ENCODE results near the gene NHERF1. TPM values are rescaled to one million over a fixed set of nuclear protein-coding genes. Genes with fewer than 3 reads are reported as not detected.

NHERF1 gene
- polyA plus RNA-seq, 1 donor = 395 TPM

DNA sequence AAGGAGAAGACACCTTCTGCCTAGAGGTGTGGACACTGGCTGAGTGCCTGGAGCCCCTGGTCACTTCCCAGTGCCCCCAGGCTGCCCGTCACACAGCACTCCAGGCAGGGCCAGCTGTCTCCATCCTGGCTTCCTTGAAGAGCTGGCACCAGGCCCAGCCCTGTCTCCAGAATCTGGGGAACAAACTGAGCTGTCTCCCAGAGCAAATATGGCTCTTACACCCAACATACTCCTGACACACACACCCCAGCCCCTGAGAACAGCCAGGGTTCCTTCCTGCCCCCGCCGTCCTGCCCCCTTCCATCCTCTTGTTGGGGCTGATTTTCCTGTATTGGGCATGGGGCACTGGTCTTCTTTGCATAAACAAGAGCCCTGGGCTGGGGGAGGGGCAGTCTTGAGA is 9.1 kb downstream of the NHERF1 start:
- WGBS (ENCODE audit: insufficient coverage, low lambda C conversion rate) = no CpG with 5 or more reads among the region's 3 CpGs
- no peak for DNase-seq
- Histone ChIP-seq H3K4me3 (ENCODE audit: low read length) (peak overlapping the region; percentile 2), H3K27me3 (ENCODE audit: control insufficient read depth, insufficient read depth, low read length) (no peaks in the 10 kb centered on the region), H3K4me1 (ENCODE audit: control insufficient read depth, insufficient read depth, low read length) (peaks cover 86% of the 10 kb centered on the region), H3K27ac (ENCODE audit: low read length) (peak overlapping the region; percentile 98), H3K36me3 (ENCODE audit: control insufficient read depth, insufficient read depth, low read length) (peaks cover 35% of the 10 kb centered on the region), H3K9me3 (ENCODE audit: control insufficient read depth, low read depth, low read length) (no peaks in the 10 kb centered on the region)

DNA sequence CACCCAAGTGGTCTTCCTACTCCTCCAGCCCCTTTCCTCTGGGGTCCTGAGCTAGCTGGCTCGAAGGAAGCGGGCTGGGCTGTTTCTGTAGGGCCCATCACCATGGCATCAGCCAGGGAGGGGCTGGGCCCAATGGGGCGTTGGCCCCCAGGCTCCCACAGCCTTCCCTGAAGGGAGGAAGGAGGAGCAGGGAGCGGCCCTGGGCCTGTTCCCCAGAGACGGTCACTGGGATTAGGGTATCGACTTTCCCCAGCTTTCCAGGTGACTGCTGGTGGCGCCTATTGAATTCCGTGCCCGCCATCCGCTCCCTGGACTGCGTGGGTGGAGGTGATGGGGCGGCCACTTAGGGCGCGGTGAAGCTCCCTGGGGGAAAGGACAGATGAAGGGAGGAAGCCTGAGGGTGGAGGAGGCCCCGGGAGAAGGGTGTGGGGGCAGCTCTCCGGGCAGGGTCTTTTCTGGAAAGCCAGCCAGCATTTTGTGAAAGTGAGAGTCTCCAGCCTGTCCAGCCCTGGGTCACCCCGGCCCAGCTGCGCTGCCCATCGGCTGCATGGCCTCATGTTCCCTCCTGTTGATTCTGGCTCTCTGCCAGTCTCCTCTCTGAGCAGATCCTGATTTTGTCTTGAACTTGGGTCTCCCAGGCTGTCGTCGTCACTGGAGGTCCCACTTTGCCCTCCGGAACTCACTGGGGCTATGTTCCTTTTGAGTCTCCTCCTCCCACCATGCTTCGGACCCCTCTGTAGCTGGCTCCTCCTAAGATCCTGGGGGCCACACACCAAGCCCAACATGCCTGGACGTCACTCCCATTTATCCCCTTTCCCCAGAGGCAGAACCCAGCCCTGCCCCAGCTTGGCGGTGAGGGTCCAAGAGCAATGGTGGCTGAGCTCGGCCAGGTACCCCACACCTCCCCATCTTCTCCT is 9.8 kb downstream of the NHERF1 start:
- Histone ChIP-seq H3K36me3 (ENCODE audit: control insufficient read depth, insufficient read depth, low read length) (peaks cover 28% of the 10 kb centered on the region), H3K27me3 (ENCODE audit: control insufficient read depth, insufficient read depth, low read length) (no peaks in the 10 kb centered on the region), H3K4me1 (ENCODE audit: control insufficient read depth, insufficient read depth, low read length) (peaks cover 85% of the 10 kb centered on the region), H3K4me3 (ENCODE audit: low read length) (peak overlapping the region; percentile 16), H3K27ac (ENCODE audit: low read length) (peak overlapping the region; percentile 98), H3K9me3 (ENCODE audit: control insufficient read depth, low read depth, low read length) (no peaks in the 10 kb centered on the region)
- DNase-seq = peak in 1 of 2 donors; percentile 71
- no CpG with 5 or more reads among the region's 26 CpGs for WGBS (ENCODE audit: insufficient coverage, low lambda C conversion rate)

DNA sequence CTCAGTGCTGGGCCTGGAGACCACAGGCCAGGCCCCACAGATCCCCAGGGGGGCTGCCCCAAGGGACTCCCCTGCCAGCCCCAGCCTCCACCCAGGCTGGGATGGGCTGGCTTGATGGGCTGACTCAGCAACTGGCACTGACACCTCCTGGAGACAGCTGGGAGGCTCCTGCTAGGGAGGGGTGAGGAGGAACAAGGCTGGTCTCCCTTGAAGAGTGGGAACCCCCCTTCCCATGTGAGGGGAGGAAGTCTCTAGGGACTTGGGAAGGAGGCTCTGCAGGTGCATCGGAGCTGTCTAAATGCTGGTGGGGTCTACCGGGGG is 10.4 kb downstream of the NHERF1 start:
- peak in 1 of 2 donors; percentile 69 for DNase-seq
- no peaks in the 10 kb centered on the region for H3K27me3 ChIP-seq (ENCODE audit: control insufficient read depth, insufficient read depth, low read length)
- H3K9me3 ChIP-seq (ENCODE audit: control insufficient read depth, low read depth, low read length) = no peaks in the 10 kb centered on the region
- peaks cover 85% of the 10 kb centered on the region for H3K4me1 ChIP-seq (ENCODE audit: control insufficient read depth, insufficient read depth, low read length)
- no CpG with 5 or more reads among the region's 2 CpGs for WGBS (ENCODE audit: insufficient coverage, low lambda C conversion rate)
- peak overlapping the region; percentile 98 for H3K27ac ChIP-seq (ENCODE audit: low read length)
- peak overlapping the region; percentile 16 for H3K4me3 ChIP-seq (ENCODE audit: low read length)
- peaks cover 28% of the 10 kb centered on the region for H3K36me3 ChIP-seq (ENCODE audit: control insufficient read depth, insufficient read depth, low read length)

DNA sequence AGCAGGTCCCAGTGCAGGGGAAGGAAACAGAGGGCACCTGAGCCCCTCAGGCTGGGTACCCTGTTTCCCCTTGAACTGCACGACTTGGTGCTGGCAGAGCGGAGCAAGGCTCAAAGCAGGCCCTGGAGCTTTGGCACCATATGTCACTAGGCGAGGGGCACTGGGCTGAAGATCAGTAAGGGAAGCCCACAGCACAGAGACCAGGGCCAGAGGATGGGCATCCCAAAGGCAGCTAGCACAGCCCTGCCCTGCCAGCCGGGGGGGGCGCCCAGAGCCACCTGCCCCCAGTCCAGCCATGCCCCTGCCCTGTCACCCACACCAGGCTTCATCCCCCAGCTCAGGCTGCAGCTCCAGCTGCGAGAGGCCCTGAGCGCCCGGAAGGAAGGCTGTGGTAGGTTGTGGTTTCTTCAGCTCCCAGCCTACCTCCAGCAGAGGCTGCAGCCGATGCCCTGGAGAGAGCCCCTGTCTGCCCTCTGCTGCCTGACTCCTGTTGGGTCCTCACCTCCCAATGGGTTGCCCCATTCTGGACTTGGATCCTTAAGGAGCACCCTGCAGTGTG is 10.9 kb downstream of the NHERF1 start:
- Histone ChIP-seq H3K27me3 (ENCODE audit: control insufficient read depth, insufficient read depth, low read length) (no peaks in the 10 kb centered on the region), H3K4me1 (ENCODE audit: control insufficient read depth, insufficient read depth, low read length) (peaks cover 84% of the 10 kb centered on the region), H3K9me3 (ENCODE audit: control insufficient read depth, low read depth, low read length) (no peaks in the 10 kb centered on the region), H3K4me3 (ENCODE audit: low read length) (no peak overlapping the region), H3K27ac (ENCODE audit: low read length) (peak overlapping the region; percentile 98), H3K36me3 (ENCODE audit: control insufficient read depth, insufficient read depth, low read length) (peaks cover 28% of the 10 kb centered on the region)
- WGBS (ENCODE audit: insufficient coverage, low lambda C conversion rate) = no CpG with 5 or more reads among the region's 9 CpGs
- peak in 1 of 2 donors; percentile 59 for DNase-seq

DNA sequence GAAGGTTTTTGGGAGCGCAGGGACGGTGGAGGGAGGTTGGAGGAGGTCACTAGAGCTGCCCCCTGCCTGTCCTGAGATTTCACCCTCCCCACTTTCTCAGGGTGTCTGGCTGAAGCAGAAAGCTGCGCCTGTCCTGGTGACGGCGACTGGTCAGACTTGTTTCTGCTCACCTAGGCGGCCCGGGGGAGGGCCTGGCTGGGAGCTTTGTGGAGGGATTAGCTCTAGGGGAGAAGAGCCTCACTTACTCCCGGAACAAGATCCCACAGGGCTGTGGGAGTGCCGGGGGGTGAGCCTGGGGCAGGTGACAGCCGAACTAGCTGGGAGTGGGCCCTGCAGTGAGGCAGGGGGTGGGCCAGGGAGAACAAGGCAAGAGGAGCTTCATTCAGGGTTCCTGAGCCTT is 11.5 kb downstream of the NHERF1 start:
- Histone ChIP-seq H3K9me3 (ENCODE audit: control insufficient read depth, low read depth, low read length) (no peaks in the 10 kb centered on the region), H3K27ac (ENCODE audit: low read length) (peak overlapping the region; percentile 98), H3K4me3 (ENCODE audit: low read length) (no peak overlapping the region), H3K4me1 (ENCODE audit: control insufficient read depth, insufficient read depth, low read length) (peaks cover 88% of the 10 kb centered on the region), H3K27me3 (ENCODE audit: control insufficient read depth, insufficient read depth, low read length) (no peaks in the 10 kb centered on the region), H3K36me3 (ENCODE audit: control insufficient read depth, insufficient read depth, low read length) (peaks cover 30% of the 10 kb centered on the region)
- peak in 1 of 2 donors; percentile 79 for DNase-seq
- no CpG with 5 or more reads among the region's 10 CpGs for WGBS (ENCODE audit: insufficient coverage, low lambda C conversion rate)

DNA sequence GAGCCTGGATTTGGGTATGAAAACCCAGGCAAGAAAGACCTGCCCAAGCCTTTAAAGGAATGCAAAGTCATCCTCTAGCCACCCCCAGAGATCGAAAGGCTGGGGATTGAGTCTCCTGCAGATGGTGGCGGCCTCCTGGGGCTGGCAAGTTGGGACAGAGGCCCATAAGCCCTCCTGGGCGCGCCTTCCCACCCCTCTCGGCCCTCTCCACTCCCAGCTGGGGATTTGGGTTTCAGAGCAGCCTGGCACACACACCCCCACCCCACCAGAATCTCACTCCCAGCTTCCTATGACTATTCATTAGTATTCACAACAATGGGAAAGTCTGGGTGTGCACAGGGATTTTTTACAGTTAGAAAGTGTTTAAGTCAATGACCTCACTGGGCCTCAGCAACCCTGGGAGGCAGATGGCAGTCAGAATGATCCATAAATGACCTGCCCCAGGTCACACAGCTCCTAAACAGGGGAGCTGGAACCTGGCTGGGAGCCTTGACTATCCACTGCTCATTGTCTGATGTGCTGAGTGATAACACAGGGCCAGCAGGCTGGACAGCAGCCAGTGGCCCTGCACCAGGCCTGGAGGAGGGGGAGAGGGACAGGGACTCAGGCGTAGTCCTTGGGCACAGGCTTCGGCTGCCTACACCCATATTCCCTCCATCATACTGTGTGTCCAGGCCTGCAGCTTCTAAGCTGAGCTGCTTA is 12.1 kb downstream of the NHERF1 start:
- WGBS (ENCODE audit: insufficient coverage, low lambda C conversion rate) = no CpG with 5 or more reads among the region's 7 CpGs
- H3K4me3 ChIP-seq (ENCODE audit: low read length) = no peak overlapping the region
- peaks cover 88% of the 10 kb centered on the region for H3K4me1 ChIP-seq (ENCODE audit: control insufficient read depth, insufficient read depth, low read length)
- H3K27me3 ChIP-seq (ENCODE audit: control insufficient read depth, insufficient read depth, low read length) = no peaks in the 10 kb centered on the region
- peaks cover 25% of the 10 kb centered on the region for H3K36me3 ChIP-seq (ENCODE audit: control insufficient read depth, insufficient read depth, low read length)
- peak overlapping the region; percentile 98 for H3K27ac ChIP-seq (ENCODE audit: low read length)
- no peak for DNase-seq
- H3K9me3 ChIP-seq (ENCODE audit: control insufficient read depth, low read depth, low read length) = no peaks in the 10 kb centered on the region

DNA sequence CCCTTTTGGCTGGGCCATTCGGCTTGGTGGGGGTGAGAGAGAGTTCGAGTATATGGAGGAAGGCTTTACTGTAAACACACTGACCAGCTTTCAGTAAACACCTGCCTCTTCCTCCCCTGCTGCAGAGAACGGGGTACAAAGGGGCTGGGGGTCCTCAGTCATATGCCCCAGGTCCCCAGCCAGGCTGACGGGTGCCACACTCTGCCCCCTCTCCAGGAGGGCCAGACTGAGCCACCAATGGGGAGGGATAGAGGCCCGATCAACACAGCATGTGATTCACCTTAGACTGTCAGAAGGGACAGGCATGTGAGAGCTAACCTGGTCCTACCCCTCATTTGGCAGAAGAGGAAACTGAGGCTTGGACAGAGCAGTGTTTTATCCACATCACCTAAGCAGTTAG is 13.0 kb downstream of the NHERF1 start:
- H3K4me1 ChIP-seq (ENCODE audit: control insufficient read depth, insufficient read depth, low read length) = peaks cover 94% of the 10 kb centered on the region
- H3K27ac ChIP-seq (ENCODE audit: low read length) = peak overlapping the region; percentile 98
- H3K27me3 ChIP-seq (ENCODE audit: control insufficient read depth, insufficient read depth, low read length) = no peaks in the 10 kb centered on the region
- H3K36me3 ChIP-seq (ENCODE audit: control insufficient read depth, insufficient read depth, low read length) = peaks cover 31% of the 10 kb centered on the region
- H3K9me3 ChIP-seq (ENCODE audit: control insufficient read depth, low read depth, low read length) = no peaks in the 10 kb centered on the region
- no peak for DNase-seq
- no peak overlapping the region for H3K4me3 ChIP-seq (ENCODE audit: low read length)
- no CpG with 5 or more reads among the region's 5 CpGs for WGBS (ENCODE audit: insufficient coverage, low lambda C conversion rate)

DNA sequence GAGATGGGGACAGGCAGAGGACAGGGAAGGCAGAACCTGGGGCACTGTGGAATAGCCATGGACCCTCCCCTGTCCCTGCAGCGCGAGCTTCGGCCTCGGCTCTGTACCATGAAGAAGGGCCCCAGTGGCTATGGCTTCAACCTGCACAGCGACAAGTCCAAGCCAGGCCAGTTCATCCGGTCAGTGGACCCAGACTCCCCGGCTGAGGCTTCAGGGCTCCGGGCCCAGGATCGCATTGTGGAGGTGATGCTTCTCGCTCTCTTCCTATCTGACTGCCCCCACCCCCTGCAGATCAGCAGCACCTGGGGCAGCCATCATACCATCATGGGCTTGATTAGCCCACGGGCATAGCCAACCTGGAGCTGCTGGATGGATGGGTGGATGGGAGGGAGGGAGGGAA is 13.5 kb downstream of the NHERF1 start:
- H3K9me3 ChIP-seq (ENCODE audit: control insufficient read depth, low read depth, low read length) = no peaks in the 10 kb centered on the region
- no CpG with 5 or more reads among the region's 11 CpGs for WGBS (ENCODE audit: insufficient coverage, low lambda C conversion rate)
- DNase-seq = no peak
- H3K27me3 ChIP-seq (ENCODE audit: control insufficient read depth, insufficient read depth, low read length) = no peaks in the 10 kb centered on the region
- peaks cover 94% of the 10 kb centered on the region for H3K4me1 ChIP-seq (ENCODE audit: control insufficient read depth, insufficient read depth, low read length)
- H3K4me3 ChIP-seq (ENCODE audit: low read length) = no peak overlapping the region
- H3K36me3 ChIP-seq (ENCODE audit: control insufficient read depth, insufficient read depth, low read length) = peaks cover 36% of the 10 kb centered on the region
- H3K27ac ChIP-seq (ENCODE audit: low read length) = peak overlapping the region; percentile 98

DNA sequence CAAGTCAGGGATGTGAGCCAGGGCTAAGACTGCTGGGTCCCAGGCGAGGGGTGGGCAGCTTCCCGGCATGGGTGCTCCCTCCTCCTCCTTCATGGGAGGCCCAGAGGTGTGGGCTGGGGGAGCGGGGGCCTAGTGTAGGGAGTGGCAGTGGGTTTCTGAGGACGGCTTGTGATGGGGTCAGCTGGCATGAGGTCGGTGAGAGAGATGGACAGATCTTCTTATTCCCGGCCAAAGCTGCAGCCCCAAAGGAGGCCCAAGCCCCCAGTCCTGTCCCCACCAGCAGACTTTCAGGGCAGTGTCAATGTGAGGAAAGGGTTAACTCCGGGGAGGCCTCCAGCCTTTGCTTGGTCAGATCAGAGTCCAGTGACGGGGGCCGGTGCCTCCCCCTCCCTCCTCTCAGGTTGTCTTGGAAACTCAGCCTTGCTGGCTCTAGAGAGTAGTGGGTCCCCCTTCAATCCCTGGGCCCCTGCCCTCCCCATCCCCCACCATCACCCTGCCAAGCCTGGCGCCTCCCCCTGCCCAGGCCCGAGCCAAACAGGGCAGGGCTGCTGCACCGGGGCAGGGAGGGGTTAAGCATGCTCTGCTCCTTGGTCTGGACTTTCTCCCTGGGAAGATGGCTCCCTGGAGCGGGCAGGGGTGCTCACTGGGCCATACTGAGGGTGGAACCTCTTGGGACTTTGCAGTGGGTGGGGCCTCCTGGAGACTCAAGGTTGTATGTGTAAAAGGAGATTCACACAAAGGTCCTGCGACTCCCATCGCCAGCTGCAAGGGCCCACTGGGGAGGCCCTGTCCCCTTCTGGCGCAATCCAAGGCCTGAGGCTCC is 15.3 kb downstream of the NHERF1 start:
- Histone ChIP-seq H3K9me3 (ENCODE audit: control insufficient read depth, low read depth, low read length) (no peaks in the 10 kb centered on the region), H3K27me3 (ENCODE audit: control insufficient read depth, insufficient read depth, low read length) (no peaks in the 10 kb centered on the region), H3K4me1 (ENCODE audit: control insufficient read depth, insufficient read depth, low read length) (peaks cover 94% of the 10 kb centered on the region), H3K27ac (ENCODE audit: low read length) (peak overlapping the region; percentile 98), H3K4me3 (ENCODE audit: low read length) (peak overlapping the region; percentile 50), H3K36me3 (ENCODE audit: control insufficient read depth, insufficient read depth, low read length) (peaks cover 52% of the 10 kb centered on the region)
- no CpG with 5 or more reads among the region's 16 CpGs for WGBS (ENCODE audit: insufficient coverage, low lambda C conversion rate)
- peak; percentile 98 to 99 for DNase-seq
